ENCODE measurements around the gene P3H4. TPM values are rescaled to one million over a fixed set of nuclear protein-coding genes. Genes with fewer than 3 reads are reported as not detected.

P3H4 gene
- total RNA-seq, 1 experiment from 2014 or later, result 54.7 TPM

DNA sequence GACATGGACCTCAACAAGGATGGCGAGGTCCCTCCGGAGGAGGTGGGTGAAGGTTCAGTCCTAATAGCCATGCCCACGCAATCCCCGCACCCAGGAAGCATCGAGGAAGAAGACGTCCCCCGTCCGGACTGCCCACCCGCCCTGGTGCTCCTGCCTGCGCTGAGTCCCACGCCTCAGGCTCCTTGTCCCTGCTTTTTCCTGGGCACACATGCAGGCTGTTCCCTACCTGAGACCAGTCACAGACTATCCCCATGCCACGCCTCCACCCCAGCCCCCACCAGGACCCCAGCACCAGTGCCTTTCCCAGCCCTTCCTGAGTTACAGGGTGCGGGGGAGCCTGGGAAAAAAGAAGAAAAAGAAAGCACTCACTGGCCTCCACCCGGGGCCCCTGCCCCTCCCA, 10.0 kb upstream of the P3H4 start:
- DNase-seq (ENCODE audit: low spot score), result no peak

DNA sequence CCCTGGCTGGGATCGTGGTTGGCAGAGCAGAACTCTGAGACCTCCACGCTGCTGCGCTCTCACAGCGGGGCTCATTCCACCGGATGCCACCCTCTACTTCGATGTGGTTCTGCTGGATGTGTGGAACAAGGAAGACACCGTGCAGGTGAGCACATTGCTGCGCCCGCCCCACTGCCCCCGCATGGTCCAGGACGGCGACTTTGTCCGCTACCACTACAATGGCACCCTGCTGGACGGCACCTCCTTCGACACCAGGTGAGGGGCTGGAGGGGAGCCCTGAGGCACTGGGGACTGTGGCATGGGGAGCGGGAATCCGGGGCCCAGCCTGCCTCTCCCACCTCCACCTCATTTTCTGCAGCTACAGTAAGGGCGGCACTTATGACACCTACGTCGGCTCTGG, 6.3 kb upstream of the P3H4 start:
- no peak for DNase-seq (ENCODE audit: low spot score)

DNA sequence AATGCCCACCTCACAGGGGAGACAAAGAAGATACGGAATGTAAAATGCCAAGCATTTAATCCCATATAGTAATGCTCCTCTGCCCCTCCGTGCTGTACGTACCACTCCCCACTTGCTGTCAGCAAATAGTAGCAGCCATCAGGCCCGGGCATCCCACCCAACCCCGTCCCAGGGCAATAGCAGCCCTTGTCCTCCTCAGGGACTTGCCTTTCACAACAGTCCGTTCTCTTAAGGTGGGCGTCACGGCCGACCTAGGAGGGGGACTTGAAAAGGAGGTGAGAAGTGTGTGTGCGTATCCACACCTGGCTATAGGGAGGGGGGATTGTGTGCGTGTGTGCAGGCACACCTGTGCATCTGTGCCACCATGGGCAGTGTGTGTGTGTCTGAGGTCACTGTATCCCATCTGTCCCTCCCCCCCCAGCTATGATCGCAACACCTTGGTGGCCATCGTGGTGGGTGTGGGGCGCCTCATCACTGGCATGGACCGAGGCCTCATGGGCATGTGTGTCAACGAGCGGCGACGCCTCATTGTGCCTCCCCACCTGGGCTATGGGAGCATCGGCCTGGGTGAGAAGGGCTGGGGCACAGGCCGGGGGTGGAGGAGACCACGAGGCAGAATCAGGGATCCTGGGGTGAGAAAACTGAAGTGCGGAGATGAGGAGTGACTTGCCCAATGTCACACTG, 5.0 kb upstream of the P3H4 start:
- DNase-seq (ENCODE audit: low spot score), result no peak

DNA sequence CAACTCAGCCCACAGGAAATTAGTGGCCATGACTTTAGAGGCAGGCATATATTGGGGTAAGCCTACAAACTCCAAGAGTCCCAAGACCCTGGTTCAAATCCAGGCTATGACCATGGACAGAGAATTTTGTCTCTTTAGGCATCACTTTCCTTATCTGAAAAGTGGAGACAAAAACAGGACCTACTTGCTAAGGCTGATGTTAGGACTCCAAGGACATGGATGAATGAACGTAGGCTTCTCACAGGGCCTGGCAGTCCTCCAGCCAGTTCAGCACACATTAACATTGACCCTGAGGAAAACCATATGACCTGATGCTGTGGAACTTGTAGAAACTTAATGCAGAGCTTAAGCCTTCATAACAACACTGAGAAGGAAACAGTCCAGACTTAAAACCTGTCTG, 2.4 kb upstream of the P3H4 start:
- no peak for DNase-seq (ENCODE audit: low spot score)

DNA sequence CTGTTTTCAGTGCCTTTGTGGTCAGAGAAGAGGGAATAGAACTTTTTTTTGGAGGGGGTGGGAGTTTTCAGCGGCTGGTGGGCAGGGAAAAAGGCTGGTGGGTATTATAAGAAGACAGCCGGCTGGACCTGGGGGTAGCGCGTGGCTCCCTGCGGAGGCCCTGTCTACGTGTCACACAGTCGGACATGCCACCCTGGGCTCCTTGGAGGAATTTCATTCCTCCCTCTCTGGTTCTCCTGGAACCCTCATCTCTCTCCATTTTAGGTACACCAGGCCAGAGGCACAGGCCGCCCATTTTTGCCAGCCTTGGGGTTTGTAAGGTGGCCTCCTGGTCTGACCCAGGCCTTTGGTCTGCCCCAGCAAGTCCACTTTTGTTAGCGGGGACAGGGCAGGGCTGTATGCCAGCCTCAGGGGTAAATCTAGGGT, 2.0 kb upstream of the P3H4 start:
- DNase-seq (ENCODE audit: low spot score), result no peak

DNA sequence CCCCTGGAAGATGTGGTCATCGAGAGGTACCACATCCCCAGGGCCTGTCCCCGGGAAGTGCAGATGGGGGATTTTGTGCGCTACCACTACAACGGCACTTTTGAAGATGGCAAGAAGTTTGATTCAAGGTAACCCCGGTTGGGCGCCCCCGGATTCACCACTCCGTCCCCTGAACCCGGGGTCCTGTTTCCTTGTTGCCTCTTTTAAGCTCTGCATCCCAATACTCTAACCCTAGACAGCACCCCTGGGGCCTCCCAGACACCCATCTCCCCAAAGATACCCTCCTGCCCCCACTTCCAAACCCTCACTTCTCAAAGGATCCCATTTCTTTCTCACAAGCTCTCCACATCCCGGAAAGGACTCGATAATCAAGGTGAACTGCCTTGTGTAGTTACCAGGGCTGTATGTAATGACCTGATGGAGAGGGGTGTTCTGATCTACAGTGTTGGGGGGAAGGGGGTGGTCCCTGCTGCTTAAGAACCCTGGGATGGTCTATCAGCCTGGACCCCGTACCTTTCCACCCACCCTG, 1.5 kb upstream of the P3H4 start:
- DNase-seq (ENCODE audit: low spot score), result no peak

DNA sequence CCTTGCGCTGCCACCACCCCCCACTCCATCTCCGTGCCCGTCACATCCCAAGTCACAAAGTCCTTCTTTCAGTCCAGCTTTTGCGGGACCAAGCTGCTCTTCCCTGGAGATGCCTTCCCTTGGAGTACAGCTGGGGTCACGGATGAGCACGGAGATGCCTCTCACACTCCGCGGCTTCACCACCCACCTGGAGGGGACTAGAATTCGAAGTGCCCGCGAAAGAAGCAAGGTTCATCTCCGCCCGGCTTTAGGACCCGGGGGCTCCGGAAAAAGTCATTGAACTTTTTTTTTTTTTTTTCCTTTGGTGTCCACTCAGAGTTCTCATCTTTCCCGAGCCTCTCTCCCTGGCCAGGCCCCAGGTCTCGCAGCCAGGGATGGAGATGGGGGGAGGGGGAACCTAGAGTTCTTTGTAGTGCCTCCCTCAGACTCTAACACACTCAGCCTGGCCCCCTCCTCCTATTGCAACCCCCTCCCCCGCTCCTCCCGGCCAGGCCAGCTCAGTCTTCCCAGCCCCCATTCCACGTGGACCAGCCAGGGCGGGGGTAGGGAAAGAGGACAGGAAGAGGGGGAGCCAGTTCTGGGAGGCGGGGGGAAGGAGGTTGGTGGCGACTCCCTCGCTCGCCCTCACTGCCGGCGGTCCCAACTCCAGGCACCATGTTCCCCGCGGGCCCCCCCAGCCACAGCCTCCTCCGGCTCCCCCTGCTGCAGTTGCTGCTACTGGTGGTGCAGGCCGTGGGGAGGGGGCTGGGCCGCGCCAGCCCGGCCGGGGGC, 817 bp upstream of the P3H4 start, which contains the start of gene FKBP10:
Gene FKBP10 (plus strand): TSS at position 624 of the 771 bp plus-strand sequence. CDS start 31 bp downstream, at position 655.
- peak; percentile 73 for DNase-seq (ENCODE audit: low spot score)

DNA sequence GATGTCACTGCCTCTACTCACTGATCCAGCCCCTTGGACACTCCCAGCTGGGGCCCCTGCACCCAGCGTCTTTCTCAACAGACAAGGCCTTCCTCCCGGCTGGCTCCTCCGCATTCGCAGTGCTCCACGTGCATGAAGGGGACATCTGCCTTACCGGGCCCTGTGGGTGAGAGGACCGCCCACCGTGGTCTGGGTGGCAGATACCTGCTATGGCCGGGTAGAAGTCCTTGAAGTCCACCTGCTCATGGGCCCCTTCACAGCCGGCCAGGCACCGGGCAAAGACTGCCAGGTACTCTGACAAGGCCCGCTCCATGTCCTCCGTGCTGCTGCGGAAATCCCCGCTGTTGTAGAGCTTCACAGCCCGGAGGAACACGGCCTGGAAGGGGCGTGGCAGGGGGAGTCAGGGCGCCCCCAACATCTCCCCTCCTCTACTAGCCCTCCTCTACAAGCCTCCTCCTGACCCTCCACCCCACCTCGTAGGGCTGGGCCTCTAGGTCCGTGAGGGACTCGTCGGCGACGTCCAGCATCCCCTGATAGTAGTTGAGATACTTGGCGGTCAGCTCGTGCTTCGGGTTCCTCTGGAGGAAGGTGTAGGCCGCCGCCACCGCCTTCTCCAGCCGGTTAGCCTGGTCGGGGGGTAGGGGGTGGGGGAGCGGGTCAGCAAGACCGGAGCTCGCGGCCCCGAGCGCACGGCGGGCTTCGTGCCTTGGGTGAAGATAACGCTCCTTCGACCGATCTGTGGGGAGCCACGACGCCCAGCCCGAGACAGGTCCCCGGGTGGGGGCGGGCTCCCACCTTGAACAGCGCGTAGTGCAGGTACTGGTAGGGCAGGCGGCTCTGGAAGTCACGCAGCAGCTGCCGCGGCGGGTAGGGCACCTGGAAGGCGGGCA, 845 bp downstream of the P3H4 start:
- DNase-seq (ENCODE audit: low spot score), result no peak

DNA sequence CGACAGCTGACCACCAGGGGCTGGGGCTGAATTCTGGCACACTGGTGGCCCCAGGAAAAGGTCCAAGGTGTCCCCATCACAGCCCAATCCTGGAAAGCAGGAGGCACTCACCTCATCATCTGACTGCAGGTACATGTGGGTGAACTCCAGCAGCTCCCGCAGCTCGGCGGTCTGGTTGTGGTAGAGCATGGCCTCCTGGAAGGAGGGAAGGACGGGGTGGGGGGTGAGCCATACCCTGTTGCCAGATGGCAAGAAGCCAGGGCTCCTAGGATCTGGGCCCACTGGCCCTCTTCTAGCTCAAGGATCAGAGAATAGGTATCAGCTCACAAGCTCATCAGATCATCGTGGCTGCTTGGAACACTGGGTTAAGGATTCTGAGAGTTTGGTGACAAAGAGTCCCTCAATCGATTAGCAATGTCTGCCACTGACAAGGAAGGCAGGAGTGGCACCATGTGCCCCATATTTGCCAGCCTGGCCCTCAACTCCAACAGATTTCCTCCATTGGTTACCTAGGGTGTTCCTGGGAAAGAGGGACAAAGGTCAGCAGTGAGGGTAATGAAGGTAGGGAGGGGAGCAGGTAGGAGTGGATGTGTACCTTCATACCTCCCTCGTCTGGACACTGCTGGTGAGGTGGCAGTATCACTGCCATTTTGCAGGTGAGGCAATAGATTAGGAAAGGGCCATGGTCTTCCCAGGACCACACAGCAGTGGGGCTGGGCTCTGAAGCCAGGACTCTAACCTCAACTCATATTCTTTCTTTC, 4.9 kb downstream of the P3H4 start:
- DNase-seq (ENCODE audit: low spot score), result no peak

DNA sequence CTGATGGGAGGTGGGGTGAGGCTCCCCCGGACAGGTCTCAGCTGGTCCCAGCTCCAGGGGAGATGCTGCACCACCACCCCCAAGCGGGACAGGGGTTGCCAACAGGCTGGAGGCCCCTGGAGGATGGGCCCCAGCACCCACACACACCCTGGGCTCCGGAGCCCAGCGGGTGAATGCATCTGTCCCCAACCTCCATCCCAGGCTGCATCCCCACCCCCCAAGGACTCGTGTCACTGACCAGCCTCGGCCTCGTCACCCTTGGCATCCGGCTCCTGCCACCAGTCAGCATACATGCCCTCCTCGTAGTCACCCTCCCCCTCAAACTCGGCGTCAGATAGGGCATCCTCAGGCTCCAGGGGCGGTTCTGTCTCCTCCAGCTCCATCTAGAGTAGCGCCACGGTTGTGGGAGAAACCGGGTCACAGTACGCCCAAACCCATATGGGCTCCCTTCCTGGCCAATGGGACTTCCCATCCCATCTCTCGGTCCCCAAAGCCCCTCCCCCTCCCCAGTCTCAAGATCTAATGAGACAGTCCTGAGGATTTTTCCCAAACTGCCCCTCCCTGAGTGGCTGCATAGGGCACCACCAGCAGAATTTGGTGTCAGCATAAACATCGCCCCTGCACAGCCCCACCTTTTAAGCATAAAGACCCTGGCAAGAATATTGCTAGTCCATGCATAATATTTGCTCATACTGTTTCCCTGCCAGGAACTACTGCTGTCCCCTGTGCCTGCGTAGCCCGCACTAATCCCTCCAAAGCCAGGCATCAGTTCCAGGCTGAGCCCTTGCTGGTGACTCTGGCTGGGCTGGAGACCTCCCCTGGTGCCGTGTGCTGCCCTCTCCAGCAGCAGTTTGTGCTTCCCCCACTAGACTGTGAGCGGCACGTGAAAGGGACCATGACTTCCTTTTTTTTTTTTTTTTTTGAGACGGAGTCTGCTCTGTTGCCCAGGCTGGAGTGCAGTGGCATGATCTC, 8.4 kb downstream of the P3H4 start:
- DNase-seq (ENCODE audit: low spot score), result no peak

DNA sequence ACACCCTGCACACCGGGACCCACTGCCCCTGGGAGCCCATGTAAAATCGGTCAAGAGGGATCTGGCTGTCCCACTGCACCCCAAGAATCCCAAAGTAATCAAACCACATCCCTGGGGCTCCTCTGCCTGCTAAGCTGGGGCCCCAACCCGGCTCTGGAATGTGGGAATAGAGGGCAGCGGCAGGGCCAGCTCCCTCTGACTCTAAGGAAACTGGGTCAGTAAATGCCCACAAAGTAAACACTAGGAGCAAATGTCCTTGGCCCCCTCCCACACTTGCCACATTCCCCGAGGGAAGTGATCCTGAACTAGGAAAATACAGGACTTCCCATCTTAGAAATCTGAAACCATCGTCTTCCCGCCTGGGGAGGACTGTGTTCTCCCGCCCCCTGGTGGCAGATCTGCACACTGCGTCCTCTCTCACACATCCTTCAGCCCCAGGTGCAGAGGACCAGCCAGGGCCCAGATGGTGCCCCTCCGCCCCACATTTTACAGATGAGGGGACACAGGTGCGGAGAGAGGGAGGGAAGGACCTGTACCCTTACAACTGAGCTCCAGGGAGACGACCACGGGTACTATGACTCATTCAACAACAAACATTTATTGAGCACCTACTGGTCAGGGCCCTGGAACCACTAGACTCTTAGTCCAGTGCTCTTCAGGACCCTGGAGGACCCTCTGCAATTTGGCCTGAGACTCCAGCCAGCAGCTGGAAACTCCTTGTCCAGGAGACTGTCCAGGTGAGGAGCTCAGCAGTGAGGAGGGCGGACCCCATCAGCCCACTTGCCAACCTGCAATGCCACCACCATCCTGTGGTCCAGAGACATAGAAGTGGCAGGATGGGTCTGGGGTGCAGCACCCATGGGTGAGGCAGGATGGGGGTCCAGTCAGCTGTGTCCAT, 10.1 kb downstream of the P3H4 start:
- DNase-seq (ENCODE audit: low spot score), result peak; percentile 93

DNA sequence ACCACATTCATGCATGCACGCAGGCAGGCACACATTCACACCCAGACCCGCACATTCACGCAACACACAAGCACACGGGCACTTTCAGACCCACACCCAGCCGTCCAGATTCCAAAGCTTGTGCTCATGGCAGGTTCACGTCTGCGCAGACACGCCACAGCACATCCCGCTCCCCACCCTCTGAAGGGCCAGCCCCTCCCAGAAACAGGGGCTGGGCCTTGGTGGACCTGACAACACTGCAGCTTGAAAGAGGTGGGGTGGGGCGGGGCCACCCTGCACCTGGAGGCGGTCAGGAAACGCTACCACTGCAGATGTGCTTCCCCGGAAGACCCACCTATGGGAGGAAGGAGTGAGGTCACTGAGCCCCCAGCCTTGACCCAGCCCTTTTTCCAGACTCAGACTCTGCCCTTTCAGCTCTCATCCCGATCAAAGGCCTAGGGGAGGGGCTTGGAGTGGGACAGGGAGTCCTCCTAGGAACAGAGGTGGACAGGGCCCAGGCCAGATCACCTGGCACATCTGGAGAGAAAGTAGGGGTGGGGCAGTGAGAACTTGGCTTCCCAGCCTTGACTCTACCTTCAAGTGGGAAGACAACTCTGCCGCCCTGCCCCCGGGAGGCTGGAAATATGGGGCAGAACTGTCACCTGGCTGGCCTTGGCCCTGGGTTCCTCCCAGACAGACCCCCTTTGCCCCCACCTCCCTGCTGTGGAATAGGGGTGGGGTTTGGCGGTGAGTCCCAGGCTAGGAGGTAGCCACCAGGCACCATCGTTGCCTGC, 11.0 kb downstream of the P3H4 start:
- DNase-seq (ENCODE audit: low spot score), result peak; percentile 92

DNA sequence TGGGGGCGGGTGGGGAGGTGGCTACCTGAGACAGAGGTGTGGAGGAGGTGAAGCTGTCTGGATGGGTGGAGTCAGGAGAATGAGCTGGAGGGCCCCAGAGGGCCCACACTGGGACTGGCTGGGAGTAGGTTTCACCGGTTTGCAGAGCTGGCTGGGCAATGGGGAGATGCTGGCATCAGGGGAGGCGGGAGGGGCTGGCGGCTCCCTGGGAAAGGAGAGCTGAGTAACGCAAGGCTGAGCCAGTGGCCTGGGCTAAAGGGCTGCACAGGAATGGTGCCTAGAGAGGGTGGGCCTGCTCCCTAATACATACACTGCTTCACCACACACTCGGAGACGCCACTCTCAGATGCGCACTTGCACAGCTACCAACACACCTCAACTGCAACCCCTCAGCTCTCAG, 12.4 kb downstream of the P3H4 start:
- no peak for DNase-seq (ENCODE audit: low spot score)

DNA sequence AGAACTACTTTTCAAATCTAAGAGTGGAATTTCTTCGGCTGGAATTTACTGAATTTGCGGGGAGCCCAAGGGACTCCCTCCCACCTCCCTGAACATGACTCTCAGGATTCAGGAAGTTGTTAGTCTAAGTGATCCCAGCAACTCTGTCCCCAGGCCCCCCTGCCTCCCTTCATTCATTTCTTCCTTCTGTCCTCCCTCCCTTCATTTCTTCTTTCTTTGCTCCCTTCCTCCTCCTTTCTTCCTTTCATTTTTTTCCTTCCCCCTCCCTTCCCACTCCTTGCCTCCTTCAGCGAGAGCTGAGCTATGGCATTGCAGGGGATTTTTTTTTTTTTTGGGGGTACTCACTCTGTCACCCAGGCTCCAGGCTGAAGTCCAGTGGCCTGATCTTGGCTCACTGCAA, 14.4 kb downstream of the P3H4 start:
- no peak for DNase-seq (ENCODE audit: low spot score)

DNA sequence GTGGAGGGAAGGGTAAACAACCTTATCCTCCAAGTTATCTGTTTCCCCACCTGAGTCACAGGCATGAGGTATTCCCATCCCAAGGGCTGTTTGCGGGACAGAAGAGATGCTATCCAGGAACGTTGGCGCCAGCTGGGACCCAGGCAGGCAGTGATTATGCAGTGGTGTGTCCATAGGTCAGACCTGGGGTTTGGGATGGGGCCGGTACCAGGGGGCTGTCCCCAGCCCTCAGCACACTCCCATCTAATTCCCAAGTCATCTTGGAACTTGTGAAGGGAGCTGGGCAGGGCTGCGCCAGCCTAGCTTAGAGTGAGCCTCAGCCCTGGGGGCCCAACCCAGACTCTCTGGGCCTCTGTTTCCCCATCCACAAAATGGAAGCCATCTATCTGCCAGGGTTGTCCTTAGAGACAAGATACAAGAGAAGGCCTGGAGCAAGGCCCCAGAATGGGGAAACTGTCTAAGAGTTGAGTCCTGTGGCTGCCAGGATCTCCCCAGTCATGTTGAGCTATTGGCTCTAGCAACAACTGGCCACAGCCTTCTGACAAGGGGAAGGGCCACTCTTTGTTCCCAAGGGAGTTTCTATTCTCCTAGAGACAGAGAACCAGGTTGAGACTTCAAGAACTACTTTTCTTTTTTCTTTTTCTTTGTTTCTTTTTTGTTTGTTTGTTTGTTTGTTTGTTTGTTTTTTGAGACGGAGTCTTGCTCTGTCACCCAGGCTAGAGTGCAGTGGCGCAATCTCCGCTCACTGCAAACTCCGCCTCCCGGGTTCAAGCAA, 15.4 kb downstream of the P3H4 start:
- no peak for DNase-seq (ENCODE audit: low spot score)

DNA sequence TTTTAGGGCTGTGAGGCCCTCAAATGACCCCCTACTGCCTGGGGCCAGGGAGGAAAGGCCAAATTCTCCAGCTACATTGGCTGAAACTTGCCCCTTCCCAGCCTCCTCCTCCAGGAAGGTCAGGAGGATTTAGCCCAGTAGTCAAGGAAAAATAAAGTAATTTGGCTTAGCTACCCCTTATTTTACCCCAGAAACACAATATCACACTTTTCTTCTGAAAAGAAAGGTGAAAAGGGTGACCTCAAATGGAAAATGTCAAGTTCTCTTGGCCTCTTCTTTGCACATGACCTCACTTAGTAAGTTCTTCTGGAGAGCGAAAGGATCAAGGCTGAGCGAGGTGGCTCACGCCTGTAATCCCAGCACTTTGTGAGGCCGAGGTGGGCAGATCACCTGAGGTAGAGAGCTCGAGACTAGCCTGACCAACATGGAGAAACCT, 17.2 kb downstream of the P3H4 start:
- DNase-seq (ENCODE audit: low spot score), result no peak
